H9 (cell line): ENCODE results near the gene GPATCH3. TPM values are rescaled to one million over a fixed set of nuclear protein-coding genes. Genes with fewer than 3 reads are reported as not detected.

Experiments
- DNase-seq: peaks from one replicate; pipeline ENCODE4 v3.0.0-alpha.2; 2017
- H2AFZ ChIP-seq: one replicate; pipeline ENCODE4 v1.6.1; 2013; ENCODE audit warnings: mild to moderate bottlenecking, low read length, control low read depth, moderate library complexity
- H2AK5ac ChIP-seq: 2 replicates; pipeline ENCODE4 v1.6.1; 2013; ENCODE audit warnings: low read length, control low read depth, mixed read lengths; ENCODE audit not compliant: insufficient read length
- H2BK120ac ChIP-seq: one replicate; pipeline ENCODE4 v1.6.1; 2013; ENCODE audit warnings: low read depth, mild to moderate bottlenecking, low read length, control low read depth, inconsistent platforms; ENCODE audit not compliant: poor library complexity, severe bottlenecking
- H2BK12ac ChIP-seq: 2 replicates; pipeline ENCODE4 v1.6.1; 2013; ENCODE audit warnings: low read length, control low read depth, mixed read lengths, low read depth; ENCODE audit not compliant: insufficient read length
- H2BK15ac ChIP-seq: 2 replicates; pipeline ENCODE4 v1.6.1; 2013; ENCODE audit warnings: low read depth, low read length, control low read depth
- H2BK20ac ChIP-seq: one replicate; pipeline ENCODE4 v1.6.1; 2013; ENCODE audit warnings: low read depth, mild to moderate bottlenecking, low read length, control low read depth, inconsistent platforms; ENCODE audit not compliant: poor library complexity, severe bottlenecking
- H2BK5ac ChIP-seq: 2 replicates; pipeline ENCODE4 v1.6.1; 2013; ENCODE audit warnings: low read length, control low read depth, mixed read lengths; ENCODE audit not compliant: insufficient read length
- H3K14ac ChIP-seq: 2 replicates; pipeline ENCODE4 v1.6.1; 2013; ENCODE audit warnings: low read length, control low read depth; ENCODE audit not compliant: insufficient read depth
- H3K18ac ChIP-seq: 2 replicates; pipeline ENCODE4 v1.6.1; 2013; ENCODE audit warnings: low read depth, mild to moderate bottlenecking, mixed read lengths, low read length, control low read depth; ENCODE audit not compliant: insufficient read length
- H3K23ac ChIP-seq: 2 replicates; pipeline ENCODE4 v1.6.1; 2013; ENCODE audit warnings: low read length, control low read depth, mixed read lengths, low read depth; ENCODE audit not compliant: insufficient read length
- H3K23me2 ChIP-seq: 2 replicates; pipeline ENCODE4 v1.6.1; 2013; ENCODE audit warnings: low read depth, mild to moderate bottlenecking, mixed read lengths, low read length, control low read depth; ENCODE audit not compliant: insufficient read length, poor library complexity, severe bottlenecking
- H3K27ac ChIP-seq: 2 replicates; pipeline ENCODE4 v1.5.1; 2013; ENCODE audit warnings: low read length, control low read depth, mixed read lengths, low read depth; ENCODE audit not compliant: insufficient read length
- H3K27me3 ChIP-seq: 2 replicates; pipeline ENCODE4 v1.6.1; 2013; ENCODE audit warnings: low read length, control low read depth, inconsistent platforms; ENCODE audit not compliant: insufficient read depth
- H3K4ac ChIP-seq: 2 replicates; pipeline ENCODE4 v1.6.1; 2013; ENCODE audit warnings: low read depth, mild to moderate bottlenecking, control low read depth, inconsistent platforms, low read length, moderate library complexity
- H3K4me1 ChIP-seq: 2 replicates; pipeline ENCODE4 v1.6.1; 2013; ENCODE audit warnings: low read length, control low read depth, inconsistent platforms; ENCODE audit not compliant: insufficient read depth
- H3K4me2 ChIP-seq: 2 replicates; pipeline ENCODE4 v1.6.1; 2013; ENCODE audit warnings: low read length, control low read depth, mixed read lengths; ENCODE audit not compliant: insufficient read length, insufficient read depth
- H3K56ac ChIP-seq: 2 replicates; pipeline ENCODE4 v1.6.1; 2013; ENCODE audit warnings: low read depth, mild to moderate bottlenecking, mixed read lengths, low read length, control low read depth; ENCODE audit not compliant: insufficient read length
- H3K79me1 ChIP-seq: 2 replicates; pipeline ENCODE4 v1.6.1; 2013; ENCODE audit warnings: low read depth, mild to moderate bottlenecking, moderate library complexity, low read length, control low read depth, inconsistent platforms; ENCODE audit not compliant: insufficient read depth, poor library complexity, severe bottlenecking
- H3K79me2 ChIP-seq: 2 replicates; pipeline ENCODE4 v1.6.1; 2013; ENCODE audit warnings: low read length, control low read depth, inconsistent platforms; ENCODE audit not compliant: insufficient read depth
- H3K9ac ChIP-seq: 2 replicates; pipeline ENCODE4 v1.6.1; 2013; ENCODE audit warnings: low read length, control low read depth, mixed read lengths; ENCODE audit not compliant: insufficient read length; ENCODE audit errors: extremely low read depth
- H3K9me3 ChIP-seq: one replicate; pipeline ENCODE4 v1.6.1; 2013; ENCODE audit warnings: low read depth, low read length, inconsistent platforms; ENCODE audit not compliant: control insufficient read depth
- H3T11ph ChIP-seq: one replicate; pipeline ENCODE4 v1.6.1; 2013; ENCODE audit warnings: mild to moderate bottlenecking, low read length, control low read depth, inconsistent platforms
- H4K20me1 ChIP-seq: one replicate; pipeline ENCODE4 v1.6.1; 2013; ENCODE audit not compliant: control insufficient read depth, insufficient read length, insufficient read depth
- H4K5ac ChIP-seq: 2 replicates; pipeline ENCODE4 v1.6.1; 2013; ENCODE audit warnings: low read depth, mild to moderate bottlenecking, mixed read lengths, low read length, control low read depth; ENCODE audit not compliant: insufficient read length
- H4K8ac ChIP-seq: replicated peaks from 2 replicates; pipeline ENCODE4 v1.6.1; 2013; ENCODE audit warnings: low read length, control low read depth, mixed read lengths, low read depth; ENCODE audit not compliant: insufficient read length
- H4K91ac ChIP-seq: 2 replicates; pipeline ENCODE4 v1.6.1; 2013; ENCODE audit warnings: low read depth, mild to moderate bottlenecking, moderate library complexity, mixed read lengths, low read length, control low read depth; ENCODE audit not compliant: insufficient read length
- H3K27ac Mint-ChIP-seq, 3 experiments: 2 replicates in 2 of 3; 3 replicates in 1 of 3; pipeline ENCODE4 v1.8.0; 2020 to 2021; ENCODE audit warnings: mixed read lengths in 3 of 3, mild to moderate bottlenecking in 1 of 3, moderate library complexity in 1 of 3
- H3K27me3 Mint-ChIP-seq: 2 replicates; pipeline ENCODE4 v1.8.0; 2021; ENCODE audit warnings: low read depth, mild to moderate bottlenecking, moderate library complexity, mixed read lengths
- H3K36me3 Mint-ChIP-seq, 3 experiments: 2 replicates in 2 of 3; 3 replicates in 1 of 3; pipeline ENCODE4 v1.8.0; 2020 to 2021; ENCODE audit warnings: low read depth in 3 of 3, mixed read lengths in 3 of 3; ENCODE audit not compliant: insufficient read depth in 1 of 3
- H3K4me1 Mint-ChIP-seq, 2 experiments: 2 replicates each; pipeline ENCODE4 v1.8.0; 2020; ENCODE audit warnings: mixed read lengths in 2 of 2
- H3K4me3 Mint-ChIP-seq, 2 experiments: 2 replicates in 1 of 2; 3 replicates in 1 of 2; pipeline ENCODE4 v1.8.0; 2020 to 2021; ENCODE audit warnings: mild to moderate bottlenecking in 2 of 2, mixed read lengths in 2 of 2, moderate library complexity in 1 of 2
- H3K9me3 Mint-ChIP-seq, 2 experiments: 2 replicates in 1 of 2; 3 replicates in 1 of 2; pipeline ENCODE4 v1.8.0; 2020; ENCODE audit warnings: mild to moderate bottlenecking in 2 of 2, mixed read lengths in 2 of 2, moderate library complexity in 1 of 2
- CTCF ChIP-seq: fragments of 200-600 bp; sonication (generic); conservative IDR thresholded peaks from 3 replicates; pipeline ENCODE4 v1.8.0; 2021; ENCODE audit warnings: antibody characterized with exemption, mild to moderate bottlenecking
- WGBS: extraction: QIAGEN DNeasy Blood & Tissue Kit; methylation state at CpG from one replicate; pipeline ENCODE4 v1.1.7; 2013; ENCODE audit warnings: missing lambda C conversion rate, low lambda C conversion rate, mixed read lengths; ENCODE audit not compliant: insufficient read length; ENCODE audit errors: extremely low coverage; 5-methylcytosine and 5-hydroxymethylcytosine counted together
- total RNA-seq: library from RNA; stranded (reverse); gene quantifications from 2 replicates; pipeline ENCODE4 v1.2.1, GENCODE V29; 2021

Gene GPATCH3
- total RNA-seq, 1 experiment from 2014 or later = 19.4 TPM

DNA sequence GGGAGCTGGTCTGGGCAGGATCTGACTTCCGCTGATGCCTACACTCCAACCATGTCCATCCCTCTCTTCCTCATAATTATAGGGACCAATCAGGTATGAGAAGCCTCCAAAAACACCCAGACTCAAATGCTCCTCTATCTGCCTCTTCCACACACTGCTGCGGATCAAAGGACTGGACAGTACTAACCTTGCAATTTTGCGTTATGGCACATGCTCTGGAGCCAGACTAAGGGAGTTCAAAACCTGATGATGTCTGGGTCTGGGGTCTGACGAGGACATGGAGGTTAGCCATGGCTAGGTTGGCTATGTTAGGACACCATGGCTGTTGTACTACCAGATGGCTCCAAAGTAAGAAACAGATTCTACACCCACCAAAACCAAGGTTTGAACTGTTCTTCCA, 20.5 kb downstream of the GPATCH3 start:
- H3K4me3 Mint-ChIP-seq = no peak overlapping the region
- DNase-seq = no peak
- no peak overlapping the region for H4K5ac ChIP-seq
- H3K79me2 ChIP-seq = no peaks in the 10 kb centered on the region
- no peak overlapping the region for H2BK15ac ChIP-seq
- no peak overlapping the region for H2AK5ac ChIP-seq
- H3K4me1 Mint-ChIP-seq = peaks cover 0 to 5% of the 10 kb centered on the region in 2 experiments; a peak in 2 of 4 replicates
- H2AFZ ChIP-seq = no peak overlapping the region
- no peak overlapping the region for H3K4me2 ChIP-seq
- H3K27ac Mint-ChIP-seq = no peak overlapping the region
- H3K9me3 Mint-ChIP-seq = no peaks in the 10 kb centered on the region
- no peak overlapping the region for H4K91ac ChIP-seq
- no peak overlapping the region for H2BK20ac ChIP-seq
- H2BK12ac ChIP-seq = no peak overlapping the region
- H3K18ac ChIP-seq = no peak overlapping the region
- H3K9ac ChIP-seq = no peak overlapping the region
- H3T11ph ChIP-seq = no peak overlapping the region
- H3K27me3 ChIP-seq = no peaks in the 10 kb centered on the region
- H3K4ac ChIP-seq = no peak overlapping the region
- H3K79me1 ChIP-seq = no peaks in the 10 kb centered on the region
- no peaks in the 10 kb centered on the region for H3K27me3 Mint-ChIP-seq
- no peak overlapping the region for H3K27ac ChIP-seq
- H2BK120ac ChIP-seq = no peak overlapping the region
- H3K36me3 Mint-ChIP-seq = peaks cover 16 to 54% (median 43%) of the 10 kb centered on the region in 3 experiments; a peak in 6 of 7 replicates
- no peak overlapping the region for H4K8ac ChIP-seq
- no peak overlapping the region for H3K23ac ChIP-seq
- TF ChIP-seq CTCF = no peak
- no peaks in the 10 kb centered on the region for H3K9me3 ChIP-seq
- no peak overlapping the region for H3K56ac ChIP-seq
- WGBS = no CpG with 5 or more reads among the region's 4 CpGs
- no peak overlapping the region for H3K14ac ChIP-seq
- no peaks in the 10 kb centered on the region; the same call in 1 of the 2 replicates for H3K4me1 ChIP-seq
- H3K23me2 ChIP-seq = no peaks in the 10 kb centered on the region
- no peak overlapping the region for H2BK5ac ChIP-seq
- no peaks in the 10 kb centered on the region for H4K20me1 ChIP-seq
